Astrocyte of the spinal cord (primary cell): ENCODE data around the gene NCEH1.

Source experiments
- DNase-seq: peaks from one replicate; pipeline ENCODE4 v3.0.0; 2011; ENCODE audit warnings: low read depth, low spot score
- H3K4me3 ChIP-seq: 2 replicates; pipeline ENCODE4 v1.5.1; 2011; ENCODE audit warnings: low read depth, mild to moderate bottlenecking, low read length, moderate library complexity
- CTCF ChIP-seq: IDR thresholded peaks from 2 replicates; pipeline ENCODE4 v1.5.1; 2012; ENCODE audit warnings: low read depth, mild to moderate bottlenecking, low read length, inconsistent platforms
- in situ Hi-C: cut with HindIII; loops from 2 replicates; pipeline ENCODE4 v1.10.0; 2017; ENCODE audit warnings: low sequenced_read_pairs

The NCEH1 gene

GRCh38 chr3:172700936-172701455 lies 9.9 kb downstream of the NCEH1 start:
- TF ChIP-seq CTCF = no peak
- no peak overlapping the region for H3K4me3 ChIP-seq
- in situ Hi-C loops = no loop called here
- no peak for DNase-seq

DNA sequence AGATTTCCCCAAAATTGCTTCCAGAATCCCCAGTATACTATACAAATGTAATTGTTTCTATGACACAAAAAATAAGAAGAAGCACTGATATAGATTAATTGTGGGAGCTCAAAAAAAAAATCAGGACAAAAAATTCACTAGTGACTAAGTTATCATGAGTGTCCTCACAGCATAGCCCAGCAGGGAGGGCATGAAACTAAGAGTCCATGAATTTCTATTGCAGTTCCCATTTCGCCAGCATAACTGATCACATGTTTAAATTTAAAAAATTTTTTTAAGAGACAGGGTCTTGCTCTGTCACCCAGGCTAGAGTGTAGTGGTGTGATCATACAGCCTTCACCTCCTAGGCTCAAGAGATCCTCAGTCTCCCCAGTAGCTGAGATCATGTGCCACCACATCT lies 10.6 kb downstream of the NCEH1 start:
- in situ Hi-C loops = no loop called here
- no peak for DNase-seq
- H3K4me3 ChIP-seq = no peak overlapping the region
- no peak for TF ChIP-seq CTCF

DNA sequence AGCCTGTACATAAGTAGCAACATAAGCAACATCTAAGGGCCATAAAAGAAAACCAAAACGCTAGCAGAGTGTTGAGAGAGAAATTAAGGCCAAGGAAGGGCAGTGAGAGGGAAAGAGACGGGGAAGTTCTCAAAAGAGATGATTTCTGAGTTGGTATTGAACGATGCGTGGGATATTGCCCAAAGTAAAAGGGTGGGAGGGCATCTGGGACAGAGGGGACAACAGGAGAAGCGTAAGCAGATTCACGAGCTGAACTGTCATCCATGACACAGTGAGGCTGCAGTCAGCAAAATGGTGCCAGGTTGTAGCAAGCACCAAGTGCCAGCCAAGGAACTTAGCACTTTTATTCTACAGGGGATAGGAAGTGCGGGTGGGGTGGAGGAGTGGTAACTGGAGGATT lies 11.8 kb downstream of the NCEH1 start:
- H3K4me3 ChIP-seq = no peak overlapping the region
- TF ChIP-seq CTCF = no peak
- in situ Hi-C loops = no loop called here
- no peak for DNase-seq

GRCh38 chr3:172698631-172699030 lies 12.2 kb downstream of the NCEH1 start:
- in situ Hi-C loops = no loop called here
- TF ChIP-seq CTCF = no peak

DNA sequence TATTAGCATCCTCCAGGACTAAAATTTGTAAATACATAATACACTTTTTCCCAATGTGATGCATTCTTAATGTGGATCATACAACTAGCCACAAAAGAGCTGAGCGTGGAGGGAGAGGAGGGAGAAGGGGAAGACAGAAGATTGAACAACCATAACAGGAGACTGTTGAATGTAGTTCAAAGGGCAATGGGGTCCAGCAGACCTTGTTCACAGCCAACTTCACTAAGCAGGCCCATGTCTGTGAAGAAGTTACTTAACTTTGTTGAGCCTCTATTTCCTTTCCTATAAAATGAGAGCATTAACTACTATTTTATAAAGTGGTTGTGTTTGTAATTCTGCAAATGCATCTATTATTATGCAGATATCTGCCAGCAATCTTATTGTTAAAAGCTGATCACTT lies 13.3 kb downstream of the NCEH1 start:
- TF ChIP-seq CTCF = no peak
- H3K4me3 ChIP-seq = no peak overlapping the region
- DNase-seq = no peak
- in situ Hi-C loops = no loop called here

More at GRCh38 chr3:172698631-172699030, 12.2 kb downstream of the NCEH1 start:
- DNase-seq = no peak
- H3K4me3 ChIP-seq = no peak overlapping the region

DNA sequence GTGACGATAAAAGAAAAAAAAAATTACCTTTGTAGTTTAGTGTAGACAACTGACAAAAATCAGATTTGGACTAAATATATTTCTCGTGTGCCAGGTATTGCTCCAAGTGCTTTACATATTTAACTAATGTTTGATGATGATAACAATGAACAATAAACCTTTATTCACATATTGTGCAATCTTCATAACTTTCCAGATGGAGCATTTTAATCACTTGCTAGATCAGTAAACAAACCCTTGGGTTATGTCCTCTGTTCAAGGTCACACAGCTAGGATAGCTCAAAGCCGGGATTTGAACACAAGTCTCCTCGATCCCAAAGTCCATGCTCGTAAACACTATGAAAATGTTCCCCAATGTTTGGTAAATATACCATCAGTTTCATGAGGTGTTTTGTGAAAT lies 14.5 kb downstream of the NCEH1 start:
- TF ChIP-seq CTCF = no peak
- in situ Hi-C loops = no loop called here
- DNase-seq = no peak

More for the DNA sequence above, 14.5 kb downstream of the NCEH1 start:
- H3K4me3 ChIP-seq = no peak overlapping the region
